NCI-H1930 (cell line): ENCODE measurements around the gene TNFAIP1.
"Not testable (repeated sequence)": the region's sequence is repeated elsewhere in the genome, so short reads cannot be mapped to it uniquely, and the experiment has no call there.

Experiments
- DNase-seq, 2 experiments: peaks; one replicate each; lab custom pipeline; 2025; lab: John Stamatoyannopoulos, UW

The TNFAIP1 gene

GRCh38 chr17:28324781-28325180, 10.8 kb upstream of the TNFAIP1 start:
- DNase-seq, result no peak

DNA sequence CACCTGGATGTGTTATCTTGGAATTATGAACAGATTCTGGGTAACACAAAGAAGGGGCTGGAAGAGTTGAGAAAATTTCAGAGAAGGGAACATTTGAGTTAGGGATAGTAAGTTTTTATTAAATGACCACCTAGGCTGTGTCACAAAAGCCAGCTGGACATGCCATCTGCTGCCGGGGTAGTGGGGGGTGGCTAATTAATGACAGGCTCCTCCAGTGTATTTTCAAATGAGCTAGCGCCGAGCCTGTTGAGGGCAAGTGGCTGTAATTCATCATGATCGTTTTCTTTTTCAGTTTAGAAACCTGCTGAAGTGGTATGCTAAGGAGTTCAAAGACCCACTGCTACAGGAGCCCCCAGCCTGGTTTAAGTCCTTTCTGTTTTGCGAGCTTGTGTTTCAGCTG, 10.3 kb upstream of the TNFAIP1 start:
- no peak for DNase-seq

GRCh38 chr17:28326114-28326513, 9.4 kb upstream of the TNFAIP1 start:
- DNase-seq, result no peak

DNA sequence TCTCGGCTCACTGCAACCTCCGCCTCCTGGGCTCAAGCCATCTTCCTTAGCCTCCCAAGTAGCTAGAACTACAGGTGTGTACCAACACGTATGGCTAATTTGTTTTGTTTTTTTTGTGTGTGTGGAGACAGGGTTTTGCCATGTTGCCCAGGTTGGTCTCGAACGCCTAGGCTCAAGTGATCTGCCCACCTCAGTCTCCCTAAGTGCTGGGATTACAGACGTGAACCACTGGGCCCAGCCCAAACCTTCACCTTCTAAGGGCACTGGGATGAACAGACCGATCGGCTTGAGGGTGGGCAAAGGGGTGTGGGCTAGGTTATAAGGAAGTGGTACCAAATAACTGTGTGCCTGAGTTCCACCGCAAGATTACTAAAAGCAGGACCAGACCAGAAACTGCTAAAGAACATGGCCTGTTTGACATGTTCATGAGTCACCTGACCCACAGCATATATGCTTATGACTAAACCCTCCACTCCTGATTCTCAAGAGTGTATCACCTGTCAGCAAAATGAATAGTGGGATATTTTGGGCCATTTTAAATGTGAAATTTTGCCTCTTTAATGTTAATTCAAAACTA, 8.4 kb upstream of the TNFAIP1 start:
- no peak for DNase-seq

- no peak for DNase-seq
Observed at GRCh38 chr17:28327709-28328108, 7.9 kb upstream of the TNFAIP1 start.

DNA sequence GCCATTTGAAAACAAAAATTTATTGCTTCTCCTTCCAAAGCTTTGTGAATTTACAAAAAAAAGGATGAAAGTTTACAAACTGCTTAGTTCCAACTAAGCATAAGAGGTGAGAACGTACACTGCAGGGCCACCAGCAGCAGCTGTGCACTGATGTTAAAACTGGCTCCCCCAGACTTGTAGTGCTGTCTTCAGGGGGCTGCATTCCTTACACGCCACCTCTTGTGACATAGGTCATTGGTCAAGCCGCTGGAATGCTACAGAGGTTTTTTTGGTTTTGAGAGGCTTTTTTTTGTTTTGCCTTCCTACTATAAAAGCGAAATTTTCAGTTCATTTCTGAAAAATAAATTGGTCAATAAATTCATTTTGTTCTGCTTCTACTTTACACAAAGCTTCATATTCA, 7.2 kb upstream of the TNFAIP1 start:
- DNase-seq, result no peak

DNA sequence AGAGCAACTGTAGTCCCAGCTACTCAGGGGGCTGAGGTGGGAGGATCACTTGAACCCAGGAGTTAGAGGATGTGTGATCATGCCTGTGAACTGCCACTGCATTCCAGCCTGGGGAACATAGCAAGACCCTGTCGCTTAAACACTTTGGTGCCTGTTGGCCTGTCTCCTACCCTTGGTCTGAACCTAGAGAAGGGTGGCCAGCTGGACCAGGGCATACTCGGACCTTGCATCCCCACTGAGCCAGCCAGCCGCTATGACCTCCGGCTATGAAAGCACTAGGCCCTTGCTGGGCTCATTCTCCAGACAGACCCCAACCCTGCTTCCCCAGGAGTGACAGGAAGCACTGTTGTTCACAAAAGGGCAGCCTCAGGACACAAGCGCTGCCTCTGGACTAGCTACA, 4.9 kb upstream of the TNFAIP1 start:
- no peak for DNase-seq

GRCh38 chr17:28331891-28332420, 3.6 kb upstream of the TNFAIP1 start:
- DNase-seq, result no peak

GRCh38 chr17:28333083-28333746, 2.3 kb upstream of the TNFAIP1 start:
- no peak for DNase-seq

- no peak for DNase-seq
Observed at GRCh38 chr17:28334171-28334570, 1.4 kb upstream of the TNFAIP1 start.

DNA sequence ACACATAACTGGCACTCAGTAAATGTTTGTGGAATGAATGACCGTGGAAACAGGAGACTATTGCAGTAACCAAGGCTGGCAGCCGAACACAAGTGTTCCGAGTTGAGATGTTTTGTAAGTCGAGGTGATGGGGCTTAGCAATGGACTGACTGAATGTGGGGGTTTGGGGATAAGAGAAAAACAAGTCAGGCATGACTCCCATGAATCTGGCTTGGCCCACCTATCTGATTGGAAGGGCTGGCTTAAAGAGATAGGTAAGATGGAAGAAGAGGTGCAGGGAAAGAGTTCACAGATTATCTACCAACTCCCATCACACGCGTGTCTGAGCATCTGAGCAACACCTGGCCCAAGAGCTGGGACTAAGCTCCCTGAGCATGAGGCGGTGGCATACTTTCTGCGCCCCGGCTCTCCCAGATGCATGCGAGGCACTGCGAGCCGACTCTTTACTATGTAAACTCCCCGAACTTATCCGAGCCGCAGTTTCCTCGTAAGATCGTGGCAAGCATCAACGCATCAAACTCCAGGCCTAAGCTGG, 828 bp upstream of the TNFAIP1 start:
- no peak for DNase-seq

GRCh38 chr17:28335959-28336871, 654 bp downstream of the TNFAIP1 start:
- DNase-seq, result no peak

GRCh38 chr17:28338056-28338768, 2.7 kb downstream of the TNFAIP1 start:
- no peak for DNase-seq

- DNase-seq, result not testable (repeated sequence)
Observed at GRCh38 chr17:28338769-28339212, 3.2 kb downstream of the TNFAIP1 start.

GRCh38 chr17:28339431-28339830, 3.9 kb downstream of the TNFAIP1 start:
- no peak for DNase-seq

DNA sequence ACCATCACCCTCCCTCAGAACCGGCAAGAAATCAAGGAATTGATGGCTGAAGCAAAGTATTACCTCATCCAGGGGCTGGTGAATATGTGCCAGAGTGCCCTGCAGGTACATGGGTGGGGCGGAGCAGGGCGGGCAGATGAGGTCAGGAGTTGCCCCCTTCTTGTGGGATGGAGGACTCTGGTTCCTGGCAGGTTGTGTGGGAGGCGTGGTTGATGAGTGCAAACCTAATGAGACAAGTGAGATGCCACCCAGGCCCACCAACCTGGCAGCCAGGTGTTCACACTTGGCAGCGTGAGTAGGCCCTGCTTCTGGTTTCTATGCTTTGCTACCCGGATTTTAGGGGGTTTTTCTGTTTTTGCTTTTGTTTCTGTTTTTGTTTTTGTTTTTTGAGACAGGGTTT, 4.8 kb downstream of the TNFAIP1 start:
- DNase-seq, result no peak

DNA sequence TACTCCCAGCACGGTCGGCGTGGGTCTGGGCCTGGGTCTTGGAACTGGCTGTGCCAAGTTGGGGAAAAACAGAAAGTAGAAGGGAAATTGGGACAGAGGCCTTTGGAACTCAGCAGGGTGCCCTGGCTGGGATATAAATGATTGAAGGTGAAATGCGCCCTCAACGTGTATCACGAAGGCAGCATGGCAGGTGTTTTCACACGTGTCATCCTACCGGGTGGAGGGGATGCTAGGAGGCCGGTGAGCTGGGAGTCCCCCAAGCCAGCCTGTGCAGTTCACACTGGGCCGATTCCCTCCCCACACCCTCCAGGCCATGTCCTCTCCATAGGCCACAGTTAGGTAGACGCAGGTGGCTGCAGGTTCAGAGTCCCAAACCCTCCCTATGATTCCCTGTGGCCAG, 6.0 kb downstream of the TNFAIP1 start:
- DNase-seq, result no peak

- no peak for DNase-seq
Observed at GRCh38 chr17:28342313-28342712, 6.8 kb downstream of the TNFAIP1 start.

GRCh38 chr17:28343491-28343932, 8.0 kb downstream of the TNFAIP1 start:
- no peak for DNase-seq

GRCh38 chr17:28344011-28344410, 8.4 kb downstream of the TNFAIP1 start:
- DNase-seq, result no peak

GRCh38 chr17:28344435-28344901, 8.9 kb downstream of the TNFAIP1 start:
- no peak for DNase-seq
